ENCODE results near the gene NXF3.
"Not testable (repeated sequence)": the region's sequence is repeated elsewhere in the genome, so short reads cannot be mapped to it uniquely, and the experiment has no call there.

Gene NXF3

GRCh38 chrX:103092942-103093341 lies at the start of gene NXF3:
Gene NXF3, minus strand, starts transcription at chrX:103093143. Its CDS starts 120 bp downstream, at chrX:103093023.
- no peak for DNase-seq (ENCODE audit: low read depth)

DNA sequence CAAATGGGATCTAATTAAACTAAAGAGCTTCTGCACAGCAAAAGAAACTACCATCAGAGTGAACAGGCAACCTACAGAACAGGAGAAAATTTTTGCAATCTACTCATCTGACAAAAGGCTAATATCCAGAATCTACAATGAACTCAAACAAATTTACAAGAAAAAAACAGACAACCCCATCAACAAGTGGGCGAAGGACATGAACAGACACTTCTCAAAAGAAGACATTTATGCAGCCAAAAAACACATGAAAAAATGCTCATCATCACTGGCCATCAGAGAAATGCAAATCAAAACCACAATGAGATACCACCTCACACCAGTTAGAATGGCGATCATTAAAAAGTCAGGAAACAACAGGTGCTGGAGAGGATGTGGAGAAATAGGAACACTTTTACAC lies 43.6 kb upstream of the NXF3 start:
- not testable (repeated sequence) for DNase-seq (ENCODE audit: low read depth)

GRCh38 chrX:103124284-103124683 lies 31.3 kb upstream of the NXF3 start:
- no peak for DNase-seq (ENCODE audit: low read depth)

DNA sequence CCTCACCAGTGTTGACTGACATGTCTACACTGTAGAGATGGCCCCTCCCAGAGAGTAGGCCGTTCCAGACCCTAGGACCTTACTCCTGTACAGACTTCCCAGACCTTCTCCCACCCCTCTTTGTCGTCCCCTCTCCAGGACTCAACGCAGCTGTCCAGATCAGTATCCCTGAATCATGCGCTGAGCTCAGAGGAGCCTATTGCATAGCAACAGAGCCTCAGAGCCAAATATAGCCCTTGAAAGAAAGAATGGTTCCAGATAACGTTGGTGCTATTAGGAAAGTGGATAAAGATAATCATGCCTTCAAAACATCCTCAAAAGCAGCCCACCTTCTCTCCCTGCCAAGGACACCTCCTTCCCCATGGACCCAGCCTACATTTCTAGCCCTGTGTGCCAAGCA lies 27.8 kb upstream of the NXF3 start:
- DNase-seq (ENCODE audit: low read depth): no peak

DNA sequence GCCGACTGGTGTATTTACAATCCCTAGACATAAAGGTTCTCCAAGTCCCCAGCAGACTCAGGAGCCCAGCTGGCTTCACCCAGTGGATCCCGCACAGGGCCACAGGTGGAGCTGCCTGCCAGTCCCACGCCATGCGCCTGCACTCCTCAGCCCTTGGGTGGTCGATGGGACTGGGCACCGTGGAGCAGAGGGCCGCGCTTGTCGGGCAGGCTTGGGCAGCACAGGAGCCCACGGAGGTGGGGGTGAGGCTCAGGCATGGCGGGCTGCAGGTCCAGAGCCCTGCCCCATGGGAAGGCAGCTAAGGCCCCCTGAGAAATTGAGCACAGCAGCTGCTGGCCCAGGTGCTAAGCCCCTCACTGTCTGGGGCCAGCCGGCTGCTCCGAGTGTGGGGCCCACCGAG lies 24.0 kb upstream of the NXF3 start:
- DNase-seq (ENCODE audit: low read depth): not testable (repeated sequence)

DNA sequence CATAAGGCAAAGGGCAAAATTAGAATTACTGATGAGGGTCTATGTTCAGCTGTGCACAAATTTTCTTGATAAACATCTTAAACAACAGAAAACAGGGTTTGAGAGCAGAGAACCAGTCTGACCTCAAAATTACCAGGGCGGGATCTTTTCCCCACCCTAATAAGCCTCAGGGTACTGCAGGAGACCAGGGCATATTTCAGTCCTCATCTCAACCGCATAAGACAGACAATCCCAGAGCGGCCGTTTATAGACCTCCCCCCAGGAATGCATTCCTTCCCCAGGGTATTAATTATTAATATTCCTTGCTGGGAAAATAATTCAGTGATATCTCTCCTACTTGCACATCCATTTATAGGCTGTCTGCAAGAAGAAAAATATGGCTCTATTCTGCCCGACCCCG lies 16.6 kb upstream of the NXF3 start:
- DNase-seq (ENCODE audit: low read depth): not testable (repeated sequence)

DNA sequence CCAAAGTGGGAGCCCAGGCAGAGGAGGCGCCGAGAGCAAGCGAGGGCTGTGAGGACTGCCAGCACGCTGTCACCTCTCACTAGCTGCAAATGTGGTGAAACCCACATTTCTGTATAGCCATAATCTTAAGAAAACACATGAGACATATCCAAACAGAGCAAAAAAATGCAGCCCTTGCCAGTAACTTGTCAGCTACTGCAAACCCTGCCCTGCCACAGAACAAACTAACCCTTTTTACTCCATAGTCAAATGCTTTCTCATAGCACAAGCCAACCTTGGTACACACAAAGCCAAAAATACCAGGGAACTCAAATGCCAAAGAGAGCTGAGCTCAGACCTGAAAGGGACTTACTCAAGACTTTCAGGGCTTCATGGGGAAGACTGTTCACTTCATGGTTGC lies 14.9 kb upstream of the NXF3 start:
- no peak for DNase-seq (ENCODE audit: low read depth)

GRCh38 chrX:103107227-103107737 lies 14.3 kb upstream of the NXF3 start:
- not testable (repeated sequence) for DNase-seq (ENCODE audit: low read depth)

GRCh38 chrX:103104370-103104769 lies 11.4 kb upstream of the NXF3 start:
- DNase-seq (ENCODE audit: low read depth): not testable (repeated sequence)

DNA sequence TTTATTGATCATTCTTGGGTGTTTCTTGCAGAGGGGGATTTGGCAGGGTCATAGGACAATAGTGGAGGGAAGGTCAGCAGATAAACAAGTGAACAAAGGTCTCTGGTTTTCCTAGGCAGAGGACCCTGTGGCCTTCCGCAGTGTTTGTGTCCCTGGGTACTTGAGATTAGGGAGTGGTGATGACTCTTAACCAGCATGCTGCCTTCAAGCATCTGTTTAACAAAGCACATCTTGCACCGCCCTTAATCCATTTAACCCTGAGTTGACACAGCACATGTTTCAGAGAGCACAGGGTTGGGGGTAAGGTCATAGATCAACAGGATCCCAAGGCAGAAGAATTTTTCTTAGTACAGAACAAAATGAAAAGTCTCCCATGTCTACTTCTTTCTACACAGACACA lies 10.9 kb upstream of the NXF3 start:
- not testable (repeated sequence) for DNase-seq (ENCODE audit: low read depth)

- no peak for DNase-seq (ENCODE audit: low read depth)
These were observed 8.5 kb upstream of the NXF3 start for GRCh38 chrX:103101299-103102042.

- no peak for DNase-seq (ENCODE audit: low read depth)
These were observed 7.5 kb upstream of the NXF3 start for GRCh38 chrX:103100484-103100883.

DNA sequence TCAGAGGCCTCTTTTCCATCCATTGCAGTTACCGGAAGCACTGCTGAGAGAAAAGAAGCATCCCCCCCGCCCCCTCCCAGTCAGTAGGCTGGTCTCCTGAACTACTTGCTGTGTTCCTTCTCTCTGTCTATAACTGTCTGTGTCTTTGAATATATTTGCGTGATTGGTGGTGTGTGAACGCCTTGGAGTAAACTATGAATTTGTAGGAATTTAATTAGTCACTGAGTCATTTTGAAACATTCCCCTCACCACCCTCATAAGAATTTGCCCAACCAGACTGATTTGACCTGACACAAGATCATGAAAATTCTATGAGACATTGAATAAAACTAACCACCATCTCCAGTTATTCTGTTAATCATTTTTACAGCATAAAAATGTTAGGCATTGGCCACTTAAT lies 6.7 kb upstream of the NXF3 start:
- DNase-seq (ENCODE audit: low read depth): no peak

DNA sequence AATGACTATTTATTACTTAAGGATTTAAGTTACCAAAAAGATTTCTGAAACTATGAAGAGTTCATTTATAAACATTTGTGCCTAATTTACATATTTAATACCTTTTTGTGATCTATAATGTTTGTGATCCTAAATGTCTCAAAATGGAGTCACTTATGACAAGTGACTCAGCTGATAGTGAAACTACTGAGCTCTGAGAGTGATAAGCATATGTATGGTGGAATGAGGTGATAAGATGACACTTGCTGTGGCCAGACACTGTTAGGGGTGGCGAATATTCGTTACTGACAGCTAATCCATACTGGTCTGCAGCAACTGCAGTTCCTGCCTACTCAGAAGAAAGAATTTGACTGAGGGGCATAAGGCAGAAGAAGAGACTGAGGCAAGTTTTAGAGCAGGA lies 5.5 kb upstream of the NXF3 start:
- DNase-seq (ENCODE audit: low read depth): no peak

- DNase-seq (ENCODE audit: low read depth): no peak
These were observed 11.9 kb downstream of the NXF3 start for GRCh38 chrX:103081051-103081450.

- DNase-seq (ENCODE audit: low read depth): no peak
These were observed 19.5 kb downstream of the NXF3 start for GRCh38 chrX:103073467-103073866.

DNA sequence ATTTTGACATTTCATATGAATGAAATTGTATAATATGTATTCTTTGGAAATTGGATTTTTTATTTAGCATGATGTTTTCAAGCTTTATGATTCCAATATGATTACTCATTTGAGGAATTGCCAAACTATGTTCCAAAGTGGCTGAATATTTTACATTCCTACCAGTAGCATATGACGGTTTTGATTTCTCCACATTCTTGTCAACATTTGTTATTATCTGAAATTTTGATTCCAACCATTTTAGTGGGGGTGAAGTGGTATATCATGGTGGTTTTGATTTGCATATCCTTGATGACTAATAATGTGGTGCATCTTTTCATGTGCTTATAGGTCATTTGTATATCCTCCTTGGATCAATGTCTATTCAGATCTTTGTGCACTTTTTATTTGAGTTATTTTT lies 26.3 kb downstream of the NXF3 start:
- DNase-seq (ENCODE audit: low read depth): no peak

GRCh38 chrX:103063918-103064434 lies 29.0 kb downstream of the NXF3 start, which contains the start of gene BEX1:
Gene BEX1, minus strand, starts transcription at chrX:103064171. Its CDS starts 897 bp downstream, at chrX:103063274.
- DNase-seq (ENCODE audit: low read depth): no peak

DNA sequence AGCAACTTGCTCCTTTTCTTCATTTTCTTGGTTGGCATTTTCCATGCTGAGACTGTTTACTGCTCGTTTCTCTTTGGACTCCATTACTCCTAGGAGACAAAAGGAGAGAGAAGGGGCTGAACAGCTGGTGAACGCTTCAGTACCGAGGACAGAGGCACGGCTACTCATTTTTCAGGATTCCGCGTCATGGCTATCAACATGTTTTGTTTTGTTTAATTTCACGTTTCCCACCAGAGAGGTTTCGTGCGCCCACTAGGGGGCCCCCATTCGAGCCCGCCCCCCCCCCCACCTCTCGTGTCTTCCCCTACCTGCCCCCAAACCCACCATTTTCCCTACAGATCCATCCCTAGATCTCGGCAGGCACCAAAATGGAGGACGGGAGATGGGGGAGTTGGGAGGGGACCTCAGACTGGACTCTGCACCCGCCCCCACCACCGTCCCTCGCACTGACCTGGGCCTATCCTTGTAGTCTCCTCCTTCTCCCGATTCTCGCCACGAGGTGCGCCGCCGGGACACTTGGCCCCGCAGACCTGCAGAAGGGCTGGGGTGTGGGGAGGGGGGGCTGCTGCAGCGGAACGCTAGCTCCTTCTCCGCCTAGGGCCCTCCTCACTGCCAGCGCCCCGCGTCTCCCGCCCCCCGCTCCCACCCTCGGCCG lies 29.6 kb downstream of the NXF3 start:
- no peak for DNase-seq (ENCODE audit: low read depth)

- no peak for DNase-seq (ENCODE audit: low read depth)
These were observed 31.5 kb downstream of the NXF3 start for GRCh38 chrX:103061486-103061885.

- no peak for DNase-seq (ENCODE audit: low read depth)
These were observed 36.0 kb downstream of the NXF3 start for GRCh38 chrX:103056902-103057301.

DNA sequence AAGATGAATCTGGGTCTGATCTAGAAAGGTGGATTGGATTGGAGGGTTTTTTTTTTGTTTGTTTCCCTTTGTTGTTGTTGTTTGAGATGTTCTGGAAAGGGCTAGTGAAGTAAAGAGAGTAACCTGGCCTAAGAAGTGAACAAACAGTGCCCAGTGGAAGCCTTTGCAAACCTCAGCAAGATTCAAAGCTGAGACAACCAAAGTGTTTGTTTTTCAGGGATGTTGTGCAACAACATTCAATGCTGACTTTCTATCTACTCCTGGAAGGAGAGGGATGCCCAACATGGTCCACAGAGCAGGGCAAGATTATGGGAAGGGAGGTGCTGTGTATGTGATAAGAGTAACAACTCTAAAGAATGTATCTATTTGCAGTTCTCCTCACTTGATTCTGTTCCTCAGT lies 40.3 kb downstream of the NXF3 start:
- no peak for DNase-seq (ENCODE audit: low read depth)

GRCh38 chrX:103051260-103051789 lies 41.6 kb downstream of the NXF3 start:
- no peak for DNase-seq (ENCODE audit: low read depth)

All from stimulated activated CD4-positive, alpha-beta T cell treated with anti-CD3 and anti-CD28 coated beads, Interleukin-2, amount 100 ng/mL, for 4 hours (primary cell).